ENCODE measurements around the gene DNTT.

GRCh38 chr10:96268341-96268909, 35.8 kb upstream of the DNTT start:
- TF ChIP-seq ELF1 (tag; IDR thresholded peaks at IDR 0.05) (no peak), ZNF282 (CRISPR knock-in tag; IDR thresholded peaks at IDR 0.05) (no peak), KLF16 (IDR thresholded peaks at IDR 0.05) (no peak), KDM1A (IDR thresholded peaks at IDR 0.05) (no peak), ZNF696 (CRISPR knock-in tag; conservative IDR thresholded peaks at IDR 0.05) (no peak), NR2F6 (CRISPR knock-in tag; IDR thresholded peaks at IDR 0.05) (no peak), EZH2 (IDR thresholded peaks at IDR 0.05; ENCODE audit: borderline replicate concordance, low read depth, low read length) (no peak), ZNF263 (CRISPR knock-in tag; IDR thresholded peaks at IDR 0.05; ENCODE audit: borderline replicate concordance) (no peak), POLR2G (IDR thresholded peaks at IDR 0.05; ENCODE audit: low read depth, low read length) (no peak), CUX1 (CRISPR knock-in tag; IDR thresholded peaks at IDR 0.05) (no peak), MXI1 (IDR thresholded peaks at IDR 0.05; ENCODE audit: low read depth, low read length) (no peak), ZFP91 (CRISPR knock-in tag; IDR thresholded peaks at IDR 0.05) (no peak)

All from K562 (cell line).